Measurements from ENCODE around the gene LRRC41.
"Not testable (repeated sequence)": the region's sequence is repeated elsewhere in the genome, so short reads cannot be mapped to it uniquely, and the experiment has no call there.

DNA sequence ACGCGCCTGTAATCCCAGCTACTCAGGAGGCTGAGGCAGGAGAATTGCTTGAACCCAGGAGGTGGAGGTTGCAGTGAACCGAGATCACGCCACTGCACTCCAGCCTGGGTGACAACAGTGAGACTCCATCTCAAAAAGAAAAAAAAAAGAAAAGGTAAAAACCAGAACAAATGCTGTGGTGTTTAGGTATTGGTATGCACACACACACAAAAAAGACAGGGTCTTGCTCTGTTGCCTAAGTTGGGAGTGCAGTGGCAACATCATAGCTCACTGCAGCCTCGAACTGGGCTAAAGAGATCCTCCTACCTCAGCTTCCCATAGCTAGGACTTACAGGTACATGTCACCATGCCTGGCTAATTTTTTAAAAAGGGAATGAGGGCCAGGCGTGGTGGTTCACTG, 15.9 kb upstream of the LRRC41 start:
- TF ChIP-seq, protein P1, sequence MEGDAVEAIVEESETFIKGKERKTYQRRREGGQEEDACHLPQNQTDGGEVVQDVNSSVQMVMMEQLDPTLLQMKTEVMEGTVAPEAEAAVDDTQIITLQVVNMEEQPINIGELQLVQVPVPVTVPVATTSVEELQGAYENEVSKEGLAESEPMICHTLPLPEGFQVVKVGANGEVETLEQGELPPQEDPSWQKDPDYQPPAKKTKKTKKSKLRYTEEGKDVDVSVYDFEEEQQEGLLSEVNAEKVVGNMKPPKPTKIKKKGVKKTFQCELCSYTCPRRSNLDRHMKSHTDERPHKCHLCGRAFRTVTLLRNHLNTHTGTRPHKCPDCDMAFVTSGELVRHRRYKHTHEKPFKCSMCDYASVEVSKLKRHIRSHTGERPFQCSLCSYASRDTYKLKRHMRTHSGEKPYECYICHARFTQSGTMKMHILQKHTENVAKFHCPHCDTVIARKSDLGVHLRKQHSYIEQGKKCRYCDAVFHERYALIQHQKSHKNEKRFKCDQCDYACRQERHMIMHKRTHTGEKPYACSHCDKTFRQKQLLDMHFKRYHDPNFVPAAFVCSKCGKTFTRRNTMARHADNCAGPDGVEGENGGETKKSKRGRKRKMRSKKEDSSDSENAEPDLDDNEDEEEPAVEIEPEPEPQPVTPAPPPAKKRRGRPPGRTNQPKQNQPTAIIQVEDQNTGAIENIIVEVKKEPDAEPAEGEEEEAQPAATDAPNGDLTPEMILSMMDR (IDR thresholded peaks at IDR 0.05): not testable (repeated sequence)
- not testable (repeated sequence) for TF ChIP-seq POLR2A (IDR thresholded peaks at IDR 0.05)

All from suprapubic skin (tissue), 3 donors.